ENCODE measurements around the gene PIK3R6. TPM values are rescaled to one million over a fixed set of nuclear protein-coding genes. Genes with fewer than 3 reads are reported as not detected.
A peak's percentile ranks its signal among the peaks of the same experiment; 100 is the strongest.

PIK3R6 gene
- total RNA-seq, 1 experiment from 2014 or later = not detected

DNA sequence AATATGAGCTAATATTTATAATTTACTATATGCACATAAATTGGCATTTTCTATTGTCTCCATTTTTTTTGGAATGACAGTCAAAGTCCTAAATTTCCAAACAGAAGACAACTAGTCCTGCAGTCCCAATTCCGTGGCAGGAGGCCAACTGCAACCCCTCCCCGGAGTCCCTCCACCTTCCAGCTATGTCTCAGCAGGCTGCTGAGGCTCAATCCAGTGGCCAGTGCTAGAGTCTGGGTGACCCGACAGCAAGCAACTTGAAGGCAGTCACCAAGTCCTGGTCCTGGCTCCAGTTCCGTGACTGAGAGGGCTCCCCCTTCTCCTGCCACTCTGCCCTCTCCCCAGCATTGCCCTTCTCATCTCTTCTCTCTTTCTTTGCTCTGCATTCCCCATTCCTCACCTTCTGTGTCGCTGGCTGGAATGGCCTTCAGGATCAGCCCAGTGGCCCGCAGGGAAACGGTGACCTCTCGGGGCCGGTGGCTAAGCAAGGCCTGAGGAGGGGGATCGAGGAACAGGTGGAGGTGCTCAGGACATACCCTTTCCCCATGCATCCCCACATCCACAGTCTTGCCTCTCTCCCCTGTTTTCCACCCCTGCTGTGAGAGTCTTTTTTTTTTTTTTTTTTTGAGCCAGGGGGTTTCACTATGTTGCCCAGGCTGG is 45.9 kb downstream of the PIK3R6 start:
- H3K9me3 ChIP-seq (ENCODE audit: control insufficient read depth, low read depth, low read length) = no peaks in the 10 kb centered on the region
- no peaks in the 10 kb centered on the region for H3K23me2 ChIP-seq (ENCODE audit: insufficient read length, low read depth, low read length, poor library complexity, severe bottlenecking)
- no peaks in the 10 kb centered on the region; a peak in 1 of 7 replicates for H3K36me3 Mint-ChIP-seq (ENCODE audit: insufficient read depth in 1 of 3, low read depth in 3 of 3)
- peaks cover 14% of the 10 kb centered on the region for H3K27me3 Mint-ChIP-seq (ENCODE audit: low read depth)
- H3K4ac ChIP-seq (ENCODE audit: low read depth, low read length) = no peak overlapping the region
- H3K79me2 ChIP-seq (ENCODE audit: insufficient read depth, low read length) = no peaks in the 10 kb centered on the region
- no peak overlapping the region for H2BK5ac ChIP-seq (ENCODE audit: insufficient read length, low read length)
- H3K4me2 ChIP-seq (ENCODE audit: insufficient read depth, insufficient read length, low read length) = no peak overlapping the region
- H2BK120ac ChIP-seq (ENCODE audit: low read depth, low read length, poor library complexity, severe bottlenecking) = no peak overlapping the region
- H3K14ac ChIP-seq (ENCODE audit: insufficient read depth, low read length) = no peak overlapping the region; the same call in 1 of the 2 replicates
- no peaks in the 10 kb centered on the region for H3K27me3 ChIP-seq (ENCODE audit: insufficient read depth, low read length)
- H3T11ph ChIP-seq (ENCODE audit: low read length) = no peak overlapping the region
- H4K20me1 ChIP-seq (ENCODE audit: control insufficient read depth, insufficient read depth, insufficient read length) = no peaks in the 10 kb centered on the region
- no peak overlapping the region for H3K56ac ChIP-seq (ENCODE audit: insufficient read length, low read depth, low read length)
- H2BK15ac ChIP-seq (ENCODE audit: low read depth, low read length) = no peak overlapping the region
- H3K23ac ChIP-seq (ENCODE audit: insufficient read length, low read depth, low read length) = no peak overlapping the region
- no peak overlapping the region for H2AFZ ChIP-seq (ENCODE audit: low read length)
- H4K5ac ChIP-seq (ENCODE audit: insufficient read length, low read depth, low read length) = no peak overlapping the region
- TF ChIP-seq, protein P1, sequence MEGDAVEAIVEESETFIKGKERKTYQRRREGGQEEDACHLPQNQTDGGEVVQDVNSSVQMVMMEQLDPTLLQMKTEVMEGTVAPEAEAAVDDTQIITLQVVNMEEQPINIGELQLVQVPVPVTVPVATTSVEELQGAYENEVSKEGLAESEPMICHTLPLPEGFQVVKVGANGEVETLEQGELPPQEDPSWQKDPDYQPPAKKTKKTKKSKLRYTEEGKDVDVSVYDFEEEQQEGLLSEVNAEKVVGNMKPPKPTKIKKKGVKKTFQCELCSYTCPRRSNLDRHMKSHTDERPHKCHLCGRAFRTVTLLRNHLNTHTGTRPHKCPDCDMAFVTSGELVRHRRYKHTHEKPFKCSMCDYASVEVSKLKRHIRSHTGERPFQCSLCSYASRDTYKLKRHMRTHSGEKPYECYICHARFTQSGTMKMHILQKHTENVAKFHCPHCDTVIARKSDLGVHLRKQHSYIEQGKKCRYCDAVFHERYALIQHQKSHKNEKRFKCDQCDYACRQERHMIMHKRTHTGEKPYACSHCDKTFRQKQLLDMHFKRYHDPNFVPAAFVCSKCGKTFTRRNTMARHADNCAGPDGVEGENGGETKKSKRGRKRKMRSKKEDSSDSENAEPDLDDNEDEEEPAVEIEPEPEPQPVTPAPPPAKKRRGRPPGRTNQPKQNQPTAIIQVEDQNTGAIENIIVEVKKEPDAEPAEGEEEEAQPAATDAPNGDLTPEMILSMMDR (conservative IDR thresholded peaks at IDR 0.05) = no peak
- H3K4me3 Mint-ChIP-seq = peak overlapping the region in 1 of 2 experiments; percentile 43; a peak in 1 of 5 replicates
- WGBS (ENCODE audit: extremely low coverage, insufficient read length, low lambda C conversion rate) = no CpG with 5 or more reads among the region's 10 CpGs
- peaks cover 3 to 11% of the 10 kb centered on the region in 2 experiments; a peak in 2 of 4 replicates for H3K4me1 Mint-ChIP-seq
- H2AK5ac ChIP-seq (ENCODE audit: insufficient read length, low read length) = no peak overlapping the region
- no peak overlapping the region for H3K18ac ChIP-seq (ENCODE audit: insufficient read length, low read depth, low read length)
- H3K4me1 ChIP-seq (ENCODE audit: insufficient read depth, low read length) = no peaks in the 10 kb centered on the region
- DNase-seq = no peak
- no peaks in the 10 kb centered on the region for H3K79me1 ChIP-seq (ENCODE audit: insufficient read depth, low read depth, low read length, poor library complexity, severe bottlenecking)
- H2BK20ac ChIP-seq (ENCODE audit: low read depth, low read length, poor library complexity, severe bottlenecking) = no peak overlapping the region
- H3K9ac ChIP-seq (ENCODE audit: extremely low read depth, insufficient read length, low read length) = no peak overlapping the region
- no peak overlapping the region for H2BK12ac ChIP-seq (ENCODE audit: insufficient read length, low read depth, low read length)
- H3K27ac ChIP-seq (ENCODE audit: insufficient read length, low read depth, low read length) = no peak overlapping the region
- no peak overlapping the region for H3K27ac Mint-ChIP-seq
- H4K8ac ChIP-seq (replicated peaks; ENCODE audit: insufficient read length, low read depth, low read length) = no peak overlapping the region
- peaks cover 3 to 10% of the 10 kb centered on the region in 2 experiments; a peak in 3 of 5 replicates for H3K9me3 Mint-ChIP-seq
- H4K91ac ChIP-seq (ENCODE audit: insufficient read length, low read depth, low read length) = no peak overlapping the region
